HepG2 (cell line): Measurements from ENCODE around the gene ARHGAP31. TPM values are rescaled to one million over a fixed set of nuclear protein-coding genes. Genes with fewer than 3 reads are reported as not detected.

Experiments used
- ATAC-seq: fragments of 200-7000 bp; cut with Tn5 transposase; 3 replicates; pipeline ENCODE4 v1.9.1; 2020; ENCODE audit warnings: mild to moderate bottlenecking, moderate library complexity
- BruUV-seq: library from RNA; stranded (reverse); fragments of 400-500 nt; replicated peaks from 2 replicates; lab custom pipeline; 2021; lab: Mats Ljungman, UMichigan
- CTCF ChIA-PET: fragments of 300-600 bp; formaldehyde crosslinking; extraction: SDS; loops from one replicate; lab custom pipeline; 2021; ENCODE audit warnings: low total read pairs, inconsistent platforms, low intra/inter-chr PET ratio; lab: Yijun Ruan, JAX
- POLR2A ChIA-PET: fragments of 350-600 bp; sonication (Branson Sonifier 250); formaldehyde crosslinking; loops from one replicate; lab custom pipeline; 2020; ENCODE audit warnings: antibody characterized with exemption, inconsistent platforms; lab: Yijun Ruan, JAX
- DNase-seq: peaks from one replicate; pipeline ENCODE4 v3.0.0-alpha.2; 2015; ENCODE audit warnings: low spot score
- FAIRE-seq: peaks from 3 replicates; lab custom pipeline; 2011; peaks lifted over from hg19 to GRCh38; lab: Jason Lieb, UNC
- H2AFZ ChIP-seq: one replicate; pipeline ENCODE4 v1.6.1; 2011; ENCODE audit warnings: low read length, inconsistent platforms
- H3K27ac ChIP-seq: fragments of 300-600 bp; 3 replicates; pipeline ENCODE4 v1.8.0; 2011; ENCODE audit warnings: mixed run types, mild to moderate bottlenecking, mixed read lengths, low read length, inconsistent platforms; ENCODE audit not compliant: insufficient read depth; ENCODE audit errors: extremely low read length
- H3K27me3 ChIP-seq, 2 experiments: fragments of 200-600 bp in 1 of 2; 2 replicates in 1 of 2; 3 replicates in 1 of 2; pipeline versions ENCODE4 v1.6.0 to v1.8.0; 2011; ENCODE audit warnings: low read length in 2 of 2, mild to moderate bottlenecking in 2 of 2, moderate library complexity in 2 of 2, inconsistent platforms in 1 of 2; ENCODE audit not compliant: insufficient read depth in 2 of 2, control insufficient read depth in 1 of 2
- H3K36me3 ChIP-seq, 2 experiments: fragments of 200-600 bp in 1 of 2; replicated peaks in 1 of 2; 2 replicates in 1 of 2; 3 replicates in 1 of 2; pipeline versions ENCODE4 v1.5.1 to v1.8.0; 2011; ENCODE audit warnings: low read length in 2 of 2, inconsistent platforms in 1 of 2; ENCODE audit not compliant: insufficient read depth in 2 of 2, control insufficient read depth in 1 of 2
- H3K4me1 ChIP-seq: 2 replicates; pipeline ENCODE4 v1.5.1; 2012; ENCODE audit warnings: low read length, inconsistent platforms; ENCODE audit not compliant: insufficient read depth
- H3K4me2 ChIP-seq: 2 replicates; pipeline ENCODE4 v1.6.0; 2011; ENCODE audit warnings: low read depth, low read length, inconsistent platforms
- H3K4me3 ChIP-seq, 3 experiments: fragments of 200-600 bp in 1 of 3; sonication (generic), shearing (Covaris generic) in 1 of 3; replicated peaks in 1 of 3; 2 replicates each; pipeline ENCODE4 v1.5.1; 2011 to 2016; ENCODE audit warnings: low read length in 3 of 3, inconsistent platforms in 2 of 3, low read depth in 2 of 3, mild to moderate bottlenecking in 2 of 3, control low read depth in 1 of 3, mixed read lengths in 1 of 3; ENCODE audit not compliant: insufficient read depth in 1 of 3
- H3K79me2 ChIP-seq: one replicate; pipeline ENCODE4 v1.6.1; 2011; ENCODE audit warnings: low read length, inconsistent platforms; ENCODE audit not compliant: insufficient read depth
- H3K9ac ChIP-seq: 2 replicates; pipeline ENCODE4 v1.6.0; 2011; ENCODE audit warnings: mild to moderate bottlenecking, low read depth, low read length, inconsistent platforms; ENCODE audit not compliant: insufficient read depth
- H3K9me3 ChIP-seq: 2 replicates; pipeline ENCODE4 v1.5.1; 2012; ENCODE audit warnings: mild to moderate bottlenecking, low read length
- H4K20me1 ChIP-seq: 2 replicates; pipeline ENCODE4 v1.6.0; 2011; ENCODE audit warnings: inconsistent platforms, mild to moderate bottlenecking, low read length, moderate library complexity; ENCODE audit not compliant: insufficient read depth
- ATF7 ChIP-seq, 2 experiments: fragments of 450-650 bp in 1 of 2; sonication (generic) in 1 of 2; formaldehyde crosslinking in 1 of 2; IDR thresholded peaks; 2 replicates each; pipeline versions ENCODE4 v1.4.0 to v1.6.1; 2016 to 2020; ENCODE audit warnings: antibody characterized with exemption in 1 of 2, mild to moderate bottlenecking in 1 of 2, missing genetic modification reagents in 1 of 2
- CHD4 ChIP-seq: fragments of 200-600 bp; sonication (generic); IDR thresholded peaks from 2 replicates; pipeline ENCODE4 v1.7.0; 2017; ENCODE audit warnings: mild to moderate bottlenecking, low read length, borderline replicate concordance
- CREB1 ChIP-seq, 2 experiments: fragments of 450-650 bp in 1 of 2; IDR thresholded peaks; 2 replicates each; pipeline ENCODE4 v1.6.1; 2016 to 2017; ENCODE audit warnings: control low read depth in 1 of 2, mild to moderate bottlenecking in 1 of 2, missing compliant biosample characterization in 1 of 2, missing genetic modification characterization in 1 of 2
- DMTF1 ChIP-seq: sonication (generic); formaldehyde crosslinking; IDR thresholded peaks from 2 replicates; pipeline ENCODE4 v1.4.0; 2020; ENCODE audit warnings: mild to moderate bottlenecking, missing genetic modification reagents
- EHMT2 ChIP-seq: fragments of 200-600 bp; sonication (generic); IDR thresholded peaks from 2 replicates; pipeline ENCODE4 v1.7.0; 2017; ENCODE audit warnings: antibody characterized with exemption, low read depth, low read length, borderline replicate concordance
- GPBP1L1 ChIP-seq: sonication (generic); formaldehyde crosslinking; IDR thresholded peaks from 2 replicates; pipeline ENCODE4 v1.5.0; 2020; ENCODE audit warnings: mild to moderate bottlenecking, missing genetic modification reagents
- SMC3 ChIP-seq: IDR thresholded peaks from 2 replicates; pipeline ENCODE4 v1.6.1; 2011; ENCODE audit warnings: low read length, improper control_type of control experiment
- ZNF710 ChIP-seq: sonication (generic); formaldehyde crosslinking; IDR thresholded peaks from 2 replicates; pipeline ENCODE4 v1.5.0; 2020; ENCODE audit warnings: mild to moderate bottlenecking, missing genetic modification reagents, borderline replicate concordance
- WGBS: methylation state at CpG from one replicate; pipeline ENCODE4 v1.1.6; 2017; ENCODE audit warnings: low lambda C conversion rate; 5-methylcytosine and 5-hydroxymethylcytosine counted together
- in situ Hi-C: cut with HindIII; loops from 2 replicates; pipeline ENCODE4 v1.10.0; 2017; ENCODE audit warnings: low pct_unique_long_range_greater_than_20kb; ENCODE audit not compliant: extremely low pct_ligation_motif_present
- intact Hi-C: fragments of 100-400 bp; cut with micrococcal nuclease; formaldehyde crosslinking; loops from one replicate; pipeline ENCODE4 v1.10.0; 2022; ENCODE audit not compliant: unreplicated experiment
- polyA plus RNA-seq, 8 experiments: library from polyadenylated mRNA; depleted of rRNA in 3 of 8; stranded (reverse) in 7 of 8; unstranded in 1 of 8; fragments of >200 nt; fragmentation: Illumina TruSeq in 4 of 8; extraction: Trizol in 4 of 8; gene quantifications; 2 replicates each; pipeline versions ENCODE4 v1.2.1 to v1.2.3, GENCODE V29; 2011 to 2016; ENCODE audit warnings: low read depth in 4 of 8, missing spikeins in 1 of 8, mixed read lengths in 1 of 8; ENCODE audit not compliant: insufficient read depth in 1 of 8
- total RNA-seq, 5 experiments: library from RNA; depleted of rRNA; stranded (reverse); fragments of >200 nt; fragmentation: Illumina TruSeq; extraction: Trizol; gene quantifications; 2 replicates each; pipeline ENCODE4 v1.2.3, GENCODE V29; 2016; ENCODE audit warnings: low read depth in 1 of 5

The ARHGAP31 gene
- total and polyA plus RNA-seq, 2 of the 13 experiments (the other 11 are each of a cell fraction or from before 2014, with no cell fraction given): not detected

GRCh38 chr3:119349354-119350041 is 55.3 kb downstream of the ARHGAP31 start (continued):
- no peak for TF ChIP-seq GPBP1L1 (CRISPR knock-in tag)
- TF ChIP-seq SMC3: no peak
- TF ChIP-seq DMTF1: no peak
- TF ChIP-seq CHD4: no peak
- no peak for TF ChIP-seq EHMT2

GRCh38 chr3:119350114-119350513 is 55.9 kb downstream of the ARHGAP31 start:
- no peak overlapping the region for H3K9ac ChIP-seq
- H3K4me1 ChIP-seq: no peaks in the 10 kb centered on the region
- no TSS peak for BruUV-seq
- POLR2A ChIA-PET: no interaction called here
- H3K4me2 ChIP-seq: no peak overlapping the region
- DNase-seq: no peak
- H3K27ac ChIP-seq: no peak overlapping the region
- WGBS: 30% methylated on average over 10 of the region's 10 CpGs
- no peaks in the 10 kb centered on the region for H3K9me3 ChIP-seq
- in situ Hi-C loops: no loop called here
- peak; percentile 97 for TF ChIP-seq ATF7 (IDR thresholded peaks at IDR 0.05)
- TF ChIP-seq ATF7 (CRISPR knock-in tag; IDR thresholded peaks at IDR 0.05): no peak
- no peak for TF ChIP-seq ZNF710 (CRISPR knock-in tag)
- peak; percentile 84 for TF ChIP-seq CREB1 (IDR thresholded peaks at IDR 0.05)
- no peak for TF ChIP-seq CREB1 (CRISPR knock-in tag; IDR thresholded peaks at IDR 0.05)
- TF ChIP-seq, all 625 proteins: peak for 2
- ATAC-seq (no peak), FAIRE-seq (no peak)
- H3K36me3 ChIP-seq: no peaks in the 10 kb centered on the region
- CTCF ChIA-PET: no interaction called here
- H3K79me2 ChIP-seq: no peaks in the 10 kb centered on the region
- H2AFZ ChIP-seq: no peak overlapping the region
- H4K20me1 ChIP-seq: no peaks in the 10 kb centered on the region
- no peaks in the 10 kb centered on the region for H3K27me3 ChIP-seq
- intact Hi-C loops: no loop called here
- H3K4me3 ChIP-seq: no peak overlapping the region
